ENCODE data around the gene CLMN. TPM values are rescaled to one million over a fixed set of nuclear protein-coding genes. Genes with fewer than 3 reads are reported as not detected.

CLMN gene
- total and polyA plus RNA-seq, 8 donors, result 17.4 to 78.1 (median 59.8) TPM

- Histone ChIP-seq H3K36me3 (peaks cover 0 to 8% (median 0%) of the 10 kb centered on the region in 3 donors), H3K4me3 (no peak overlapping the region), H3K9me3 (no peaks in the 10 kb centered on the region), H3K4me1 (peaks cover 0 to 8% (median 4%) of the 10 kb centered on the region in 3 donors), H3K27me3 (no peaks in the 10 kb centered on the region), H3K27ac (no peak overlapping the region)
- no peak for TF ChIP-seq CTCF (IDR thresholded peaks at IDR 0.05)
- FAIRE-seq (no peak), ATAC-seq (no peak), DNase-seq (no peak)
- 92 to 93% methylated on average over 8 of the region's 8 CpGs for WGBS, 2 donors
- intact Hi-C loops (cut with DNase I), result no loop called here
These were observed 101.1 kb downstream of the CLMN start for GRCh38 chr14:95218472-95219193.

- H3K9me3 ChIP-seq, result no peaks in the 10 kb centered on the region
- 93 to 94% methylated on average over 4 of the region's 4 CpGs for WGBS, 2 donors
- intact Hi-C loops (cut with DNase I), result no loop called here
- no peak overlapping the region for H3K4me3 ChIP-seq
- H3K27ac ChIP-seq, result no peak overlapping the region
- ATAC-seq (no peak), FAIRE-seq (no peak), DNase-seq (no peak)
- peaks cover 0 to 8% (median 0%) of the 10 kb centered on the region in 3 donors for H3K36me3 ChIP-seq
- peaks cover 0 to 1% (median 0%) of the 10 kb centered on the region in 3 donors for H3K4me1 ChIP-seq
- no peak for TF ChIP-seq CTCF (IDR thresholded peaks at IDR 0.05)
- H3K27me3 ChIP-seq, result no peaks in the 10 kb centered on the region
These were observed 101.7 kb downstream of the CLMN start for GRCh38 chr14:95218006-95218405.

GRCh38 chr14:95217391-95217900 lies 102.3 kb downstream of the CLMN start:
- H3K36me3 ChIP-seq, result peaks cover 0 to 8% (median 0%) of the 10 kb centered on the region in 3 donors
- DNase-seq (no peak), ATAC-seq (no peak), FAIRE-seq (no peak)
- 90 to 91% methylated on average over 10 of the region's 10 CpGs for WGBS, 2 donors
- TF ChIP-seq CTCF (IDR thresholded peaks at IDR 0.05), result no peak
- peaks cover 1 to 5% (median 4%) of the 10 kb centered on the region in 3 donors for H3K4me1 ChIP-seq
- intact Hi-C loops (cut with DNase I), result no loop called here
- H3K9me3 ChIP-seq, result no peaks in the 10 kb centered on the region
- H3K27me3 ChIP-seq, result no peaks in the 10 kb centered on the region
- no peak overlapping the region for H3K27ac ChIP-seq
- no peak overlapping the region for H3K4me3 ChIP-seq

- no peaks in the 10 kb centered on the region for H3K36me3 ChIP-seq
- TF ChIP-seq CTCF (IDR thresholded peaks at IDR 0.05), result no peak
- H3K9me3 ChIP-seq, result no peaks in the 10 kb centered on the region
- ATAC-seq (no peak), DNase-seq (no peak), FAIRE-seq (no peak)
- H3K4me3 ChIP-seq, result no peak overlapping the region
- H3K27me3 ChIP-seq, result no peaks in the 10 kb centered on the region
- H3K4me1 ChIP-seq, result peaks cover 10 to 13% (median 12%) of the 10 kb centered on the region in 3 donors
- WGBS, 2 donors, result 90 to 94% methylated on average over 8 of the region's 8 CpGs
- intact Hi-C loops (cut with DNase I), result no loop called here
- H3K27ac ChIP-seq, result no peak overlapping the region
These were observed 103.7 kb downstream of the CLMN start for GRCh38 chr14:95216008-95216407.
